Subcutaneous adipose tissue (tissue), 4 donors: Measurements from ENCODE around the gene TRDN. TPM values are rescaled to one million over a fixed set of nuclear protein-coding genes. Genes with fewer than 3 reads are reported as not detected.

Source experiments
- total RNA-seq, 4 donors: library from RNA; depleted of rRNA; stranded (reverse); fragments of >200 nt; gene quantifications; one replicate each; pipeline ENCODE4 v1.1.0, GENCODE V29; 2016
- TF ChIP-seq, protein P1 (sequence below): fragments of 450-650 bp; IDR thresholded peaks from one replicate; pipeline ENCODE4 v1.5.1; 2016; ENCODE audit warnings: low read depth, mild to moderate bottlenecking, control low read depth, antibody characterized with exemption, moderate library complexity

The TRDN gene
- total RNA-seq, 4 donors from 2014 or later: under 0.01 to 2.8 (median 2.2) TPM; not detected in 1

DNA sequence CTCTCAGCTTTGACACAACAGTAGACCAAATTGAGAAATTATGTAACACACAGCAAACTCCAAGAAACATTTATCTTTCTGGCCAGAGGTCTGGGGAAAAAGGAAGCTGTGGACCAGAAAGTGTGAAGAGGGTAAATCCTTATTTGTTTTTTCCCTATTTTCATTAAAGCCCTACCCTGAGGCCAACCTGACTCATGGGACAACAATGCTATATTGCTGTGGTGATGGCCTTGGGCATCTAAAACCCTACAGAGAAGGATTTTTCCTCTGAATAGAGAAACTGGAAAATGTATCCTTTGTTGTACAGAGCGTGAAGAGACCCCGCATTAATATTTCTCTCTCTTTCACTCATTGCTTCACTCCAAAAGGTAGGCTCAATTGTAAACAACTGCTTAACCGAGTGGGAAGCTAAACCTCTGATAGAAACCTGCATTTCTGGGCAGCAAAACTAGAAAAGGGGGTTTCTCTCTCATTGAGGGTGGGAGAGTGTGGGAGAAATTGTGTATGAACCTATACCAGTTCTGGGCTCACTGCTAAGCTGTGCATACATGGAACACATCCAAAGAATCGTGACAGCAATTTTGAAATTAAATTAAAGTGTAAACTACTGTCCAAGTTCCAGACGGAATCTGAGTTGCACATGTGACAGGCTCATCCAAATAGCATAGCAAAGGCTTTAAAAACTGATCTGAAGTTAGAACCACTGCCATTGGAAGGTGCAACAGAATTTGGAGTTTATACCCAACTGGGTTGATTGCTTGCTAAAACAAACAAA is 465.2 kb downstream of the TRDN start:
- TF ChIP-seq, protein P1, sequence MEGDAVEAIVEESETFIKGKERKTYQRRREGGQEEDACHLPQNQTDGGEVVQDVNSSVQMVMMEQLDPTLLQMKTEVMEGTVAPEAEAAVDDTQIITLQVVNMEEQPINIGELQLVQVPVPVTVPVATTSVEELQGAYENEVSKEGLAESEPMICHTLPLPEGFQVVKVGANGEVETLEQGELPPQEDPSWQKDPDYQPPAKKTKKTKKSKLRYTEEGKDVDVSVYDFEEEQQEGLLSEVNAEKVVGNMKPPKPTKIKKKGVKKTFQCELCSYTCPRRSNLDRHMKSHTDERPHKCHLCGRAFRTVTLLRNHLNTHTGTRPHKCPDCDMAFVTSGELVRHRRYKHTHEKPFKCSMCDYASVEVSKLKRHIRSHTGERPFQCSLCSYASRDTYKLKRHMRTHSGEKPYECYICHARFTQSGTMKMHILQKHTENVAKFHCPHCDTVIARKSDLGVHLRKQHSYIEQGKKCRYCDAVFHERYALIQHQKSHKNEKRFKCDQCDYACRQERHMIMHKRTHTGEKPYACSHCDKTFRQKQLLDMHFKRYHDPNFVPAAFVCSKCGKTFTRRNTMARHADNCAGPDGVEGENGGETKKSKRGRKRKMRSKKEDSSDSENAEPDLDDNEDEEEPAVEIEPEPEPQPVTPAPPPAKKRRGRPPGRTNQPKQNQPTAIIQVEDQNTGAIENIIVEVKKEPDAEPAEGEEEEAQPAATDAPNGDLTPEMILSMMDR: no peak

DNA sequence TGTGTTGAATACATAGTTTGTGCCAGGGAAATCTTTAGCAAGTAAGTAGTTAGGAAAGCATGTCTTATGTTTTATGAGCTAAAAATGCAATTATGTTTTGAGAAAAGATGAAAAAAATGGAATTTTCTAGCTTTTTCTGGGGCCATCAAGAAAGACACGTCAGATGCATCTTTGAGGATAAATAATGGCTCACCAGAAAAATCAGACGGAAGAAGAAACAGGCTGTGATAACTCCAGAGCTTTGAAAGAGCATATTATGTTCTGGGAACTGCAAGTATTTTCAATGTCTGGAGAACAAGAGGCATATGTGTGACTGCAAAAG is 467.0 kb downstream of the TRDN start:
- TF ChIP-seq, protein P1: no peak

DNA sequence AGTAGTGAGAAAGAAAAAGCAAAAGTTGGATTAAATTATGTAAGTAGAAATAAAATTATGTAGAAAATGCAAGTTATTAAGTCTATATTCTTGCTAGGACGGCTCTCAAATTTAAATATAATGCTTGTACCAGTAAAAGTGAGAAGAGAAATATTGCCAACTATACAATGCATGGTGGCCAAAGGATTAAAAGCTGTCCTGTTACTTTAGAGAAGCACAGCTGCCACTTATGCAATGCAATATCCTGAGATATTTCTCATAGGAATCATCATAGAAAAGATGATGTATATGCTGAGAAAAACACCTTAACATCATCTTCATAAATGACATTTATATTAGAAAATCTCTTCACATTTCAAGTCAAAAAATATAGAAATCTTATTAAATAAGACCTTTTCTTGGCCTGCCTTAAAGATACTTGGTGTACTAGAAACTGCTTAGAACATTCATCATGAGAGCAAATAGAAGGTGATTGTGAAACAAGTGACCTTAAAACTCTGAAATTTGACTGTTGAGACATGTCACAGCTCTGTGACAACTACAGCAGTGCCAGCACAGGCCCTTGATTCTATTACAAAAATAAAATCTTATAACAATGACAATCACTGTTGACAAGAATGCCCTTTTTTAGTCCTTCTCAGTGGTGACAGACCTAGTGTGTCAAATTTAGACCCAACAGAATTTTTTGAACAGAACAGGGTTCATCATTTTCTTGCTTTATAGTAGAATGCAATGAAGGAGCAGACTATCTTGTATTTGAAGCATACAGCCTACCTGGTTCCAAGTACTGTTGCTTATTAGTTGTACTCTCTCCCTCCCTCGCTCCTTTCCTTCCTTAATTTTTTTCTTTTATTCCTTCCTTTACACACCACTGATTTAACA is 467.6 kb downstream of the TRDN start:
- TF ChIP-seq, protein P1: no peak

DNA sequence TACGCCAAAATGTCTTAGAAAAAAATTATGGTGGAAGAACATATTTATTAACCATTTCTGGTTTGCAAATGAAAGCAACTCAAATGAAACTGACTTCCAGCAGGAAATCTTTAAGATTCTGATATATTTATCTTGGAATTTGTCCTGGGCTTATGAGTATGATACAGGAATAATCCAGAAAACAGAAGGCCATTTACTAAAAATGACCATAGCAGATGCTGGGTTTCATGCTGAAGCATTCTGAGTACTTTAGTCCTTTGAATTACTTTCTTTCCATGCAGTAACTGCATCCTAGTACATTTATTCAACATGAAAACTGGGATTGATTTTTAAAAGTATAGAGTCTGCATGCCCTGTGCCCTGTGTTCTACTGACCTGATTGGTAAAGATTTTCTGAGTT is 468.3 kb downstream of the TRDN start:
- TF ChIP-seq, protein P1: no peak

Other genes starting within 250 kb of the TRDN start
- not detected for gene NKAIN2, start 166.9 kb upstream of the TRDN start, total RNA-seq